COLO668 (cell line): Measurements from ENCODE around the gene CDCP2.

Experiments
- DNase-seq: peaks from one replicate; lab custom pipeline; 2025; ENCODE audit not compliant: unreplicated experiment; lab: John Stamatoyannopoulos, UW

Gene CDCP2

GRCh38 chr1:54152696-54153095 lies at the start of gene CDCP2:
TSS of gene CDCP2 (minus strand) at chr1:54153000. CDS start at chr1:54152922, 78 bp downstream.
- no peak for DNase-seq

- DNase-seq = no peak
Observed at GRCh38 chr1:54200519-54200997, 47.8 kb upstream of the CDCP2 start.

- DNase-seq = peak; percentile 99
Observed at GRCh38 chr1:54199765-54200518, 47.1 kb upstream of the CDCP2 start, which contains the start of the genes CYB5RL and MRPL37. TSS of gene CYB5RL (minus strand) at chr1:54200030. CDS start at chr1:54195616, 4,414 bp downstream. TSS of gene MRPL37 (plus strand) at chr1:54200167. CDS start at chr1:54200244, 77 bp downstream.

GRCh38 chr1:54199151-54199764 lies 46.5 kb upstream of the CDCP2 start:
- DNase-seq = peak; percentile 80

GRCh38 chr1:54193453-54193852 lies 40.7 kb upstream of the CDCP2 start:
- DNase-seq = no peak

- no peak for DNase-seq
Observed at GRCh38 chr1:54191525-54191924, 38.7 kb upstream of the CDCP2 start.

- DNase-seq = no peak
Observed at GRCh38 chr1:54190526-54190925, 37.7 kb upstream of the CDCP2 start.

- no peak for DNase-seq
Observed at GRCh38 chr1:54188291-54188690, 35.5 kb upstream of the CDCP2 start.

- DNase-seq = no peak
Observed at GRCh38 chr1:54186056-54186455, 33.3 kb upstream of the CDCP2 start.

- DNase-seq = no peak
Observed at GRCh38 chr1:54180701-54181360, 28.0 kb upstream of the CDCP2 start.

GRCh38 chr1:54178296-54179070 lies 25.7 kb upstream of the CDCP2 start:
- no peak for DNase-seq

- DNase-seq = no peak
Observed at GRCh38 chr1:54177726-54178125, 24.9 kb upstream of the CDCP2 start.

GRCh38 chr1:54176621-54177327 lies 24.0 kb upstream of the CDCP2 start:
- no peak for DNase-seq

- DNase-seq = no peak
Observed at GRCh38 chr1:54174106-54174505, 21.3 kb upstream of the CDCP2 start.

- DNase-seq = no peak
Observed at GRCh38 chr1:54173681-54174080, 20.9 kb upstream of the CDCP2 start.

- DNase-seq = no peak
Observed at GRCh38 chr1:54172614-54173599, 20.1 kb upstream of the CDCP2 start.

GRCh38 chr1:54171606-54172005 lies 18.8 kb upstream of the CDCP2 start:
- DNase-seq = no peak

GRCh38 chr1:54171016-54171415 lies 18.2 kb upstream of the CDCP2 start:
- no peak for DNase-seq

- no peak for DNase-seq
Observed at GRCh38 chr1:54169068-54169467, 16.3 kb upstream of the CDCP2 start.
